NB4 (cell line): ENCODE data around the gene ZNF268.

Source experiments
- DNase-seq: peaks from one replicate; pipeline ENCODE4 v3.0.0; 2010; ENCODE audit warnings: low read depth
- H3K4me3 ChIP-seq: one replicate; pipeline ENCODE4 v1.5.1; 2011; ENCODE audit warnings: mild to moderate bottlenecking, low read depth, low read length, moderate library complexity
- CTCF ChIP-seq: IDR thresholded peaks from one replicate; pipeline ENCODE4 v1.5.1; 2012; ENCODE audit warnings: low read depth, low read length
- MAX ChIP-seq: IDR thresholded peaks from 2 replicates; pipeline ENCODE4 v1.6.1; 2011; ENCODE audit warnings: low read depth, low read length
- MYC ChIP-seq: IDR thresholded peaks from 2 replicates; pipeline ENCODE4 v1.6.1; 2011; ENCODE audit warnings: low read depth, low read length
- POLR2A ChIP-seq: IDR thresholded peaks from 2 replicates; pipeline ENCODE4 v1.6.1; 2011; ENCODE audit warnings: mild to moderate bottlenecking; ENCODE audit not compliant: insufficient read length; ENCODE audit errors: extremely low read depth

The ZNF268 gene

GRCh38 chr12:133220521-133220920, 39.2 kb downstream of the ZNF268 start:
- H3K4me3 ChIP-seq, result no peak overlapping the region
- TF ChIP-seq CTCF (no peak), MAX (no peak), POLR2A (no peak), MYC (no peak)
- DNase-seq, result no peak

- TF ChIP-seq MAX (no peak), MYC (no peak), CTCF (no peak), POLR2A (no peak)
- no peak overlapping the region for H3K4me3 ChIP-seq
- no peak for DNase-seq
Measured at GRCh38 chr12:133221241-133221640, 39.9 kb downstream of the ZNF268 start.

- H3K4me3 ChIP-seq, result no peak overlapping the region
- no peak for TF ChIP-seq MAX
- no peak for TF ChIP-seq POLR2A
- no peak for TF ChIP-seq MYC
- no peak for DNase-seq
Measured at GRCh38 chr12:133222211-133222610, 40.9 kb downstream of the ZNF268 start.

GRCh38 chr12:133225527-133225926, 44.2 kb downstream of the ZNF268 start:
- no peak overlapping the region for H3K4me3 ChIP-seq
- TF ChIP-seq MYC (no peak), MAX (no peak), POLR2A (no peak), CTCF (no peak)
- DNase-seq, result no peak

GRCh38 chr12:133226690-133227089, 45.4 kb downstream of the ZNF268 start:
- no peak overlapping the region for H3K4me3 ChIP-seq
- no peak for DNase-seq
- TF ChIP-seq MYC (no peak), MAX (no peak), CTCF (no peak), POLR2A (no peak)

GRCh38 chr12:133227281-133227852, 46.1 kb downstream of the ZNF268 start:
- H3K4me3 ChIP-seq, result no peak overlapping the region
- no peak for DNase-seq
- TF ChIP-seq CTCF (no peak), MAX (no peak), MYC (no peak), POLR2A (no peak)
